Caco-2 (cell line): Measurements from ENCODE around the gene CTDSPL. TPM values are rescaled to one million over a fixed set of nuclear protein-coding genes. Genes with fewer than 3 reads are reported as not detected.

ENCODE experiments used
- BruUV-seq: library from RNA; stranded (reverse); fragments of 400-500 nt; replicated peaks from 2 replicates; lab custom pipeline; 2021; lab: Mats Ljungman, UMichigan
- CTCF ChIA-PET: fragments of 300-600 bp; sonication (Branson Sonifier 250); formaldehyde crosslinking; loops from one replicate; lab custom pipeline; 2022; ENCODE audit warnings: antibody characterized with exemption; lab: Charles Lee
- POLR2A ChIA-PET: fragments of 300-600 bp; sonication (Branson Sonifier 250); formaldehyde crosslinking; loops from one replicate; lab custom pipeline; 2022; ENCODE audit warnings: antibody characterized with exemption; lab: Charles Lee
- DNase-seq, 2 experiments: peaks; one replicate each; pipeline versions ENCODE4 v3.0.0 to v3.0.0-alpha.2; 2020 to 2022
- H3K27me3 ChIP-seq: replicated peaks from 2 replicates; pipeline ENCODE4 v1.6.0; 2011; ENCODE audit warnings: low read length; ENCODE audit not compliant: control insufficient read depth, insufficient read depth
- H3K36me3 ChIP-seq: 2 replicates; pipeline ENCODE4 v1.5.1; 2011; ENCODE audit warnings: low read length; ENCODE audit not compliant: control insufficient read depth, insufficient read depth
- H3K4me1 ChIP-seq: fragments of 250-450 bp; sonication (Bioruptor Pico); 2 replicates; pipeline ENCODE4 v1.5.1; 2020; ENCODE audit warnings: mild to moderate bottlenecking
- H3K4me3 ChIP-seq: 2 replicates; pipeline ENCODE4 v1.5.1; 2011; ENCODE audit warnings: low read depth, mild to moderate bottlenecking, control low read depth, low read length
- H3K9me3 ChIP-seq: fragments of 250-450 bp; sonication (Bioruptor Pico); 2 replicates; pipeline ENCODE4 v1.5.1; 2020; ENCODE audit warnings: mild to moderate bottlenecking, moderate library complexity
- H3K27ac Mint-ChIP-seq: one replicate; pipeline ENCODE4 v1.8.0; 2022; ENCODE audit warnings: mixed read lengths; ENCODE audit not compliant: unreplicated experiment
- H3K27me3 Mint-ChIP-seq: one replicate; pipeline ENCODE4 v1.8.0; 2022; ENCODE audit warnings: mixed read lengths; ENCODE audit not compliant: insufficient read depth, unreplicated experiment
- H3K36me3 Mint-ChIP-seq: one replicate; pipeline ENCODE4 v1.8.0; 2022; ENCODE audit warnings: mild to moderate bottlenecking, mixed read lengths; ENCODE audit not compliant: insufficient read depth, unreplicated experiment
- H3K4me1 Mint-ChIP-seq: one replicate; pipeline ENCODE4 v1.8.0; 2022; ENCODE audit warnings: low read depth, mixed read lengths; ENCODE audit not compliant: unreplicated experiment
- H3K4me3 Mint-ChIP-seq: one replicate; pipeline ENCODE4 v1.8.0; 2022; ENCODE audit warnings: mild to moderate bottlenecking, moderate library complexity, mixed read lengths; ENCODE audit not compliant: unreplicated experiment
- H3K9me3 Mint-ChIP-seq: one replicate; pipeline ENCODE4 v1.8.0; 2022; ENCODE audit warnings: mixed read lengths; ENCODE audit not compliant: unreplicated experiment
- CTCF ChIP-seq, 2 experiments: fragments of 200-600 bp in 1 of 2; IDR thresholded peaks; 1 replicate in 1 of 2; 2 replicates in 1 of 2; pipeline versions ENCODE4 v1.5.1 to v1.8.0; 2011 to 2022; ENCODE audit warnings: antibody characterized with exemption in 1 of 2, control low read depth in 1 of 2, inconsistent platforms in 1 of 2, low read depth in 1 of 2, low read length in 1 of 2, mild to moderate bottlenecking in 1 of 2, moderate library complexity in 1 of 2; ENCODE audit not compliant: insufficient read depth in 1 of 2, severe bottlenecking in 1 of 2, unreplicated experiment in 1 of 2
- intact Hi-C: fragments of 100-400 bp; cut with micrococcal nuclease; formaldehyde crosslinking; loops from one replicate; pipeline ENCODE4 v1.10.0; 2022; ENCODE audit not compliant: unreplicated experiment
- total RNA-seq: library from RNA; stranded (reverse); gene quantifications from 2 replicates; pipeline ENCODE4 v1.2.3, GENCODE V29; 2022

Gene CTDSPL
- total RNA-seq, 1 experiment from 2014 or later: 60.9 TPM

DNA sequence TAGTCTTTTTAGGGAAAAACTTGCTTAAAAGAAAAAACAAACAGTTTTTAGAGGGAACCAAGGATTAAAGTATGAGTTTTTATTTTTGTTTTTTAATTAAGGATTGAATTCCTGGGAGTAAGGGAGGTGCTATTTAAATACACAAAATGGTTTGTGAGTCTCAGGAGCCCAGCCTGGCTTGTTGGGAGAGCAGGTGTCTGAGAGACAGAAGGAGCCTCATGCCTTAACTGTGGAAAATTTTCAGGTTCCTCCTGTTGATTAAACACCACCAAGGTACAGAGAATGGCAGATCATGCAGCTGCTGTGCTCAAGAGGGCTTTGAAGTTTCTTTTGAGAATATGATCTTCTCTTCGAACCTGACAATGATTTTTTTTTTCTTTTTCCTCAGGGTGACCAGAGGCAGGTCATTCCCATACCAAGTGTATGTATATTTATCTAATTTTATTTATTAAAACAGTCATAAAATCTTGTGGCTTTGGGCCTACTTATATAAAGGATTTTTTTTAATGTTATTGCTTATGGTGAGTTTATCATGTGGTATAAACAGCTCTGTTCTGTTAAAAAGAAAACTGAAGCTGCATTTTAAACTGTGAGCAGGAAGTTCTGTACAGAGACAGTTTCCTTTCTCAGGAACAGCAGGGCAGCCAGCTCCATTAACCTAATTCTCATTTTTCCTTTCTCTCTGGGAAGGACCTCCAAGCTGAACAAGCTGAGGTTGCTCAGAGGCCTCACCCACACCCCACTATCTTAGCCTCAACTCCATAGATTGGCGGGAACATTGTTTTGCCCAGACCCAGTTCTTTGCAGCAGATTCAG, 95.3 kb downstream of the CTDSPL start:
- H3K36me3 Mint-ChIP-seq: peaks cover 25% of the 10 kb centered on the region
- Histone ChIP-seq H3K27me3 (no peaks in the 10 kb centered on the region), H3K4me1 (no peaks in the 10 kb centered on the region), H3K36me3 (no peaks in the 10 kb centered on the region; the same call in 1 of the 2 replicates), H3K4me3 (no peak overlapping the region), H3K9me3 (no peaks in the 10 kb centered on the region)
- ChIA-PET POLR2A (no interaction called here), CTCF (no interaction called here)
- peaks cover 16% of the 10 kb centered on the region for H3K4me1 Mint-ChIP-seq
- peak overlapping the region; percentile 33 for H3K27ac Mint-ChIP-seq
- H3K4me3 Mint-ChIP-seq: no peak overlapping the region
- TF ChIP-seq CTCF (IDR thresholded peaks at IDR 0.05; ENCODE audit: insufficient read depth in 1 of 2, low read depth in 1 of 2, low read length in 1 of 2, severe bottlenecking in 1 of 2, unreplicated experiment in 1 of 2): no peak
- intact Hi-C loops: no loop called here
- no TSS peak for BruUV-seq
- no peaks in the 10 kb centered on the region for H3K27me3 Mint-ChIP-seq
- no peak for DNase-seq
- no peaks in the 10 kb centered on the region for H3K9me3 Mint-ChIP-seq

DNA sequence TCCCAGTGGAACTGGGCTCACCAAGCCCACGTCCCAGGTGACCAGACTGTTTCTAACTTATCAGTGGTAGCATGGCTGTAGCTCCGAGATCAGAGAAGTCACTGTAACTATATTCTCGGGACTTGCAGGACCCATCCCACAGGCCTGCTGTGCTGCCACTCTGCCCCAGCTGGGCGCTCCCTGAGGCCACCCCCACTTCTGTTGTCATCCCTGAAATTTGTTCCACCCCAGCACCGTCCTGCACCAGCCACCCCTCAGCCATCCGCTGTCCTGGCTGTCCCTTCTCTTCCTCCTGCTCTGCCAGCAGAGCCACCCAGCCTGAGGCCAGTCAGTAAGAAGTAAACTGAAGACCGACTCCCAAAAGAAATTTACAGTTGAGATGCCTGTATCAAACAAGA, 95.9 kb downstream of the CTDSPL start:
- Histone ChIP-seq H3K4me1 (no peaks in the 10 kb centered on the region), H3K4me3 (no peak overlapping the region), H3K9me3 (no peaks in the 10 kb centered on the region), H3K36me3 (no peaks in the 10 kb centered on the region; the same call in 1 of the 2 replicates), H3K27me3 (no peaks in the 10 kb centered on the region)
- DNase-seq: no peak
- no peaks in the 10 kb centered on the region for H3K9me3 Mint-ChIP-seq
- peaks cover 12% of the 10 kb centered on the region for H3K4me1 Mint-ChIP-seq
- H3K36me3 Mint-ChIP-seq: peaks cover 21% of the 10 kb centered on the region
- no peaks in the 10 kb centered on the region for H3K27me3 Mint-ChIP-seq
- TF ChIP-seq CTCF (IDR thresholded peaks at IDR 0.05; ENCODE audit: insufficient read depth in 1 of 2, low read depth in 1 of 2, low read length in 1 of 2, severe bottlenecking in 1 of 2, unreplicated experiment in 1 of 2): no peak
- ChIA-PET CTCF (no interaction called here), POLR2A (no interaction called here)
- H3K27ac Mint-ChIP-seq: peak overlapping the region; percentile 33
- BruUV-seq: no TSS peak
- intact Hi-C loops: no loop called here
- no peak overlapping the region for H3K4me3 Mint-ChIP-seq

DNA sequence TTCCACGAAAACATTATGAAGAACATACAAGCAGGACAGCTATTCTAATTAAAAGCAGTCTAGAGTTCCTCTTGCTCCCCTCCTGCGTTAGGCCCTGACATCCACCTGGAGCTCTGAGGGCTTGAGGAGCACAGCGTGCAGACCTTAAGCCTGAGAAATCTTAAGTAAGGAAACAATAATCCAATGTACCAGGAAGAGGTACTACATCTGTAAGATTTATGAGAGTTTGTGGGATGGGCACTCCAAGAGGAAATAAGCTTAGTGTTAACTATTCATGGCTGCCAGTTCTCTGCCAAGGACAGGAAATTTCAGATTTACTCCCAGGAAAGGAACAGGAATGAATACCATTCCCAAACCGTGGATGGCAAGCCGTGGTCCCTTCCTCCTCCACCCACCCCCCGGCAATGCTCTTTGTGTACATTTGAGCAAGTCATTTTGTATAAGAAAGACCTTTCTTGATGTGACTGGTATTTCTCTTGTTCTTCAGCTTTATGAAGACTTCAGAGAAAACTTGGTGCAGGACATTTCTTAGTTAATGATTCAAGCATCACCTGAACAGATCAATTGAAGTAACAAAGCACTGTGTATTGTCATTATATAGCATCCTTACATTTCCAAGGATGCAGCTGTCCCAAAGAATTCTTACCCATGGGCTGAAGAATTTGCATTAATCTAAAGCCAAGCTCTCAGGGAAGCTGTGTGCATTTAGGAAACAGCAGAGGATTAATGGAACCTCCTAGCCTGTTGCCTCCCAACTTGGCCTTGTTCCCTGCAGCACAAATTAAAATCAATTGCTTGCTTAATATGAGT, 100.1 kb downstream of the CTDSPL start:
- H3K4me3 ChIP-seq: no peak overlapping the region
- H3K36me3 Mint-ChIP-seq: peaks cover 12% of the 10 kb centered on the region
- H3K4me1 Mint-ChIP-seq: peaks cover 36% of the 10 kb centered on the region
- no peak overlapping the region for H3K4me3 Mint-ChIP-seq
- no peak for DNase-seq
- CTCF ChIA-PET: interaction anchor here (0.7 kb wide), 2 partner anchors 13 to 23 kb away, joined by 3 read pairs; no protein-coding TSS in a partner anchor
- no TSS peak for BruUV-seq
- H3K27ac Mint-ChIP-seq: no peak overlapping the region
- peaks cover 37% of the 10 kb centered on the region for H3K4me1 ChIP-seq
- no peaks in the 10 kb centered on the region for H3K9me3 ChIP-seq
- no peaks in the 10 kb centered on the region for H3K27me3 Mint-ChIP-seq
- intact Hi-C loops: no loop called here
- TF ChIP-seq CTCF (IDR thresholded peaks at IDR 0.05; ENCODE audit: insufficient read depth in 1 of 2, low read depth in 1 of 2, low read length in 1 of 2, severe bottlenecking in 1 of 2, unreplicated experiment in 1 of 2): no peak
- H3K36me3 ChIP-seq: no peaks in the 10 kb centered on the region; the same call in 1 of the 2 replicates
- H3K9me3 Mint-ChIP-seq: no peaks in the 10 kb centered on the region
- POLR2A ChIA-PET: no interaction called here
- H3K27me3 ChIP-seq: no peaks in the 10 kb centered on the region
